Liver (tissue), 9 donors: ENCODE results near the gene KRTAP5-6. TPM values are rescaled to one million over a fixed set of nuclear protein-coding genes. Genes with fewer than 3 reads are reported as not detected.

Source experiments
- DNase-seq: peaks from one replicate; pipeline ENCODE4 v3.0.0-alpha.2; 2017; ENCODE audit warnings: low spot score
- H3K27ac ChIP-seq, 2 donors: one replicate each; pipeline ENCODE4 v1.7.0; 2013; ENCODE audit warnings: inconsistent platforms in 2 of 2, low read length in 2 of 2, control low read depth in 1 of 2, low read depth in 1 of 2, mild to moderate bottlenecking in 1 of 2
- H3K27me3 ChIP-seq, 4 donors: one replicate each; pipeline versions ENCODE4 v1.6.1 to v1.7.0; 2013; ENCODE audit warnings: low read length in 3 of 4, inconsistent platforms in 1 of 4, mild to moderate bottlenecking in 1 of 4, moderate library complexity in 1 of 4; ENCODE audit not compliant: control insufficient read depth in 4 of 4, insufficient read depth in 4 of 4
- H3K36me3 ChIP-seq, 4 donors: one replicate each; pipeline versions ENCODE4 v1.6.1 to v1.7.0; 2013; ENCODE audit warnings: low read length in 3 of 4, mild to moderate bottlenecking in 3 of 4, low read depth in 1 of 4, moderate library complexity in 1 of 4; ENCODE audit not compliant: control insufficient read depth in 4 of 4, insufficient read depth in 3 of 4
- H3K4me1 ChIP-seq, 4 donors: one replicate each; pipeline versions ENCODE4 v1.6.1 to v1.7.0; 2013; ENCODE audit warnings: low read length in 3 of 4, mild to moderate bottlenecking in 3 of 4, moderate library complexity in 1 of 4; ENCODE audit not compliant: control insufficient read depth in 4 of 4, insufficient read depth in 4 of 4
- H3K4me3 ChIP-seq, 3 donors: one replicate each; pipeline versions ENCODE4 v1.6.1 to v1.7.0; 2013; ENCODE audit warnings: low read length in 3 of 3, control low read depth in 1 of 3, low read depth in 1 of 3, mild to moderate bottlenecking in 1 of 3
- H3K9ac ChIP-seq, 2 donors: one replicate each; pipeline ENCODE4 v1.7.0; 2013; ENCODE audit warnings: low read length in 2 of 2, mild to moderate bottlenecking in 2 of 2, moderate library complexity in 2 of 2, control low read depth in 1 of 2, low read depth in 1 of 2
- H3K9me3 ChIP-seq, 4 donors: one replicate each; pipeline versions ENCODE4 v1.6.1 to v1.7.0; 2013; ENCODE audit warnings: low read length in 3 of 4; ENCODE audit not compliant: control insufficient read depth in 4 of 4
- ATF3 ChIP-seq: IDR thresholded peaks from 2 replicates; pipeline ENCODE4 v1.6.1; 2016; ENCODE audit warnings: antibody characterized with exemption
- CTCF ChIP-seq: fragments of 150-350 bp; IDR thresholded peaks from 2 replicates; pipeline ENCODE4 v1.5.1; 2017; ENCODE audit warnings: improper control_type of control experiment, low read depth, low read length; ENCODE audit not compliant: missing input control
- EGR1 ChIP-seq, 2 donors: IDR thresholded peaks; 2 replicates each; pipeline ENCODE4 v1.6.1; 2016 to 2018; ENCODE audit warnings: antibody characterized with exemption in 2 of 2, low read depth in 2 of 2
- FOXA1 ChIP-seq: IDR thresholded peaks from 2 replicates; pipeline ENCODE4 v1.6.1; 2016; ENCODE audit warnings: antibody characterized with exemption
- FOXA2 ChIP-seq: IDR thresholded peaks from 2 replicates; pipeline ENCODE4 v1.6.1; 2016; ENCODE audit warnings: antibody characterized with exemption
- GABPA ChIP-seq, 2 donors: IDR thresholded peaks in 1 of 2; conservative IDR thresholded peaks in 1 of 2; 2 replicates each; pipeline ENCODE4 v1.6.1; 2016; ENCODE audit warnings: antibody characterized with exemption in 2 of 2, mild to moderate bottlenecking in 1 of 2, moderate library complexity in 1 of 2
- HNF4A ChIP-seq, 2 donors: conservative IDR thresholded peaks; 2 replicates each; pipeline ENCODE4 v1.6.1; 2016; ENCODE audit warnings: antibody characterized with exemption in 2 of 2, mild to moderate bottlenecking in 2 of 2
- HNF4G ChIP-seq: IDR thresholded peaks from 2 replicates; pipeline ENCODE4 v1.6.1; 2016; ENCODE audit warnings: antibody characterized with exemption
- JUND ChIP-seq, 2 donors: IDR thresholded peaks; 2 replicates each; pipeline ENCODE4 v1.6.1; 2016; ENCODE audit warnings: antibody characterized with exemption in 2 of 2
- MAX ChIP-seq: IDR thresholded peaks from 2 replicates; pipeline ENCODE4 v1.6.1; 2016; ENCODE audit warnings: antibody characterized with exemption
- NR2F2 ChIP-seq: IDR thresholded peaks from 2 replicates; pipeline ENCODE4 v1.6.1; 2016; ENCODE audit warnings: antibody characterized with exemption
- RAD21 ChIP-seq, 2 donors: IDR thresholded peaks; 2 replicates each; pipeline ENCODE4 v1.6.1; 2016; ENCODE audit warnings: antibody characterized with exemption in 2 of 2, mild to moderate bottlenecking in 2 of 2
- REST ChIP-seq: IDR thresholded peaks from 2 replicates; pipeline ENCODE4 v1.6.1; 2016; ENCODE audit warnings: antibody characterized with exemption, mild to moderate bottlenecking
- RXRA ChIP-seq, 2 donors: IDR thresholded peaks; 2 replicates each; pipeline ENCODE4 v1.6.1; 2017 to 2018; ENCODE audit warnings: antibody characterized with exemption in 2 of 2, mild to moderate bottlenecking in 1 of 2
- SP1 ChIP-seq: IDR thresholded peaks from 2 replicates; pipeline ENCODE4 v1.6.1; 2018; ENCODE audit warnings: antibody characterized with exemption, mild to moderate bottlenecking
- TAF1 ChIP-seq: conservative IDR thresholded peaks from 2 replicates; pipeline ENCODE4 v1.6.1; 2016; ENCODE audit warnings: antibody characterized with exemption, mild to moderate bottlenecking
- YY1 ChIP-seq: IDR thresholded peaks from 2 replicates; pipeline ENCODE4 v1.6.1; 2016; ENCODE audit warnings: antibody characterized with exemption, mild to moderate bottlenecking
- WGBS: extraction: QIAGEN DNeasy Blood & Tissue Kit; methylation state at CpG from one replicate; pipeline ENCODE4 v1.1.7; 2013; 5-methylcytosine and 5-hydroxymethylcytosine counted together
- polyA plus RNA-seq, 2 donors: library from polyadenylated mRNA; stranded (reverse) in 1 of 2; unstranded in 1 of 2; fragments of 200-250 nt in 1 of 2; fragments of >200 nt in 1 of 2; fragmentation: Nextera tagmentation in 1 of 2; extraction: Ambion mirVana in 1 of 2; gene quantifications; one replicate each; pipeline versions ENCODE4 v1.2.1 to v1.2.3, GENCODE V29; 2013 to 2015
- total RNA-seq, 2 donors: library from RNA; depleted of rRNA; stranded (reverse); fragments of >200 nt; gene quantifications; one replicate each; pipeline ENCODE4 v1.2.3, GENCODE V29; 2014
- donor health status: healthy.
- donor health status: healthy.
- donor health status: healthy.
- donor health status: healthy.
- donor health status: healthy.

The KRTAP5-6 gene
- total and polyA plus RNA-seq, 4 donors: 0.84 to 1.2 TPM; not detected in 2

- TF ChIP-seq EGR1 (IDR thresholded peaks at IDR 0.05; ENCODE audit: low read depth in 2 of 2) (no peak), RAD21 (IDR thresholded peaks at IDR 0.05) (peak; percentile 90)
These were observed 2.7 kb upstream of the KRTAP5-6 start (continued) for GRCh38 chr11:1694064-1694845.

DNA sequence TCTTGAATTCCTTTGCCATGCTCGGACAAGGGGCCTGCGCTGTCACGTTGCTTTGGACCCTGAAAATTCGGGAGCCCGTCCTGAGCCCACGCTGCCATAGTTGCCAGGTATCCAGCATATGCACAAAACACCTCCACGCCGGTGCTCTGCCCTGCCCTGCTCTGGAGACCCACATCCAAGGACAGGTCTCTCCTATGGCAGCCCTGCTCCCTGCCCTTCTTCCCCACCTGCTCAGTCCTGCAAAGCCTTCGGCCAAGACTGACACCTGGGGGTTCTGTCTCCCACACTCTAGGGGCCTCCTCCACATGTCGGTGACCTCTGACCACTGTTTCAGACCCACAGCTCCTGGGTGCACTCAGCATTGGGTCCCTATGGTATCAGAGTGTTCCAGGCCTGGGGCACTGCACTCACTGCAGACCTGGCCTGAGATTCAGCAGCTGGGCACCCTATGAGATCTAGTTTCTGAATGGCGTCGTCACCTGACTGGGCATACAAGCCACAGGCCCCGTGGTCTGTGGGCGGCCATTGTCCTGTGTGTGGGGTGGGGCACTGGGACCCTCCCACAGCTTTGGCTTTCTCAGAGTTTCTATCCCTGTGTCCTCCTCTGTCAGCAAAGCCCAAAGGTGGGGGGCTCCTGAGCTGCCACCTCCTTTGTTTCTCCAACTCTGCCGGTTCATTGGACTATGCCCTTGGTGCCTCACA, 2.0 kb upstream of the KRTAP5-6 start:
- Histone ChIP-seq H3K27ac (no peak overlapping the region), H3K9ac (no peak overlapping the region), H3K36me3 (no peaks in the 10 kb centered on the region), H3K27me3 (no peaks in the 10 kb centered on the region), H3K9me3 (no peaks in the 10 kb centered on the region), H3K4me3 (no peak overlapping the region), H3K4me1 (peaks cover 19 to 39% (median 30%) of the 10 kb centered on the region in 4 donors)
- WGBS: 89% methylated on average over 15 of the region's 15 CpGs
- DNase-seq: no peak
- TF ChIP-seq CTCF (no peak), FOXA2 (no peak), FOXA1 (no peak), HNF4G (no peak), RXRA (IDR thresholded peaks at IDR 0.05) (no peak), RAD21 (IDR thresholded peaks at IDR 0.05) (no peak), MAX (no peak), YY1 (no peak), TAF1 (no peak), HNF4A (conservative IDR thresholded peaks at IDR 0.05) (no peak)

DNA sequence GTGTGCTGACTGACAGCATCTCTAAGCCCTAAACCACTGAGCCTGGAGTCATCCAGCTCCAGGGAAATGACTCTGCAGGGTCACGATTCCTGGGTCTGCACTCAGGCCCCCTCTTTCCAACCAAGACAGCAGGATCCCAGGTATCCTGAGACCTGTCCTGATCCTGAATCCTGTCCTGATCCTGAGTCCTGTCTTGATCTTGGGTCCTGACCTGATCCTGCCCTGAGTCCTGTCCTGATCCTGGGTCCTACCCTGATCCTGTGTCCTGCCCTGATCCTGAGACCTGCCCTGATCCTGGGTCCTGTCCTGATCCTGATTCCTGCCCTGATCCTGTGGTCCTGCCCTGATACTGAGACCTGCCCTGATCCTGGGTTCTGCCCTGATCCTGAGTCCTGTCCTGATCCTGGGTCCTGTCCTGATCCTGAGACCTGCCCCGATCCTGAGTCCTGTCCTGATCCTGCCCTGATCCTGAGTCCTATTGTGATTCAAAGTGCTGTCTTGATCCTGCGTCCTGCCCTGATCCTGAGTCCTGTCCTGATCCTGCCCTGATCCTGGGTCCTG, 1.4 kb upstream of the KRTAP5-6 start:
- Histone ChIP-seq H3K4me1 (peaks cover 19 to 39% (median 29%) of the 10 kb centered on the region in 4 donors), H3K36me3 (no peaks in the 10 kb centered on the region), H3K27ac (no peak overlapping the region), H3K4me3 (no peak overlapping the region), H3K27me3 (no peaks in the 10 kb centered on the region), H3K9ac (no peak overlapping the region), H3K9me3 (no peaks in the 10 kb centered on the region)
- TF ChIP-seq JUND (IDR thresholded peaks at IDR 0.05) (no peak), NR2F2 (no peak), FOXA2 (no peak), HNF4A (conservative IDR thresholded peaks at IDR 0.05) (no peak), YY1 (no peak), MAX (no peak), ATF3 (no peak), FOXA1 (no peak), REST (no peak), RXRA (IDR thresholded peaks at IDR 0.05) (no peak), GABPA (IDR thresholded peaks at IDR 0.05 in 1 of 2, conservative IDR thresholded peaks at IDR 0.05 in 1 of 2) (no peak), SP1 (no peak), RAD21 (IDR thresholded peaks at IDR 0.05) (no peak)
- 94% methylated on average over 3 of the region's 3 CpGs for WGBS
- no peak for DNase-seq
